CD4-positive, alpha-beta T cell treated with Interleukin-6 at 100 ng/mL for 8 hours (primary cell): ENCODE measurements around the gene ARHGAP10.

Experiments used
- DNase-seq: peaks from one replicate; pipeline ENCODE4 v3.0.0-alpha.2; 2020; ENCODE audit warnings: mixed read lengths, low spot score

Gene ARHGAP10

DNA sequence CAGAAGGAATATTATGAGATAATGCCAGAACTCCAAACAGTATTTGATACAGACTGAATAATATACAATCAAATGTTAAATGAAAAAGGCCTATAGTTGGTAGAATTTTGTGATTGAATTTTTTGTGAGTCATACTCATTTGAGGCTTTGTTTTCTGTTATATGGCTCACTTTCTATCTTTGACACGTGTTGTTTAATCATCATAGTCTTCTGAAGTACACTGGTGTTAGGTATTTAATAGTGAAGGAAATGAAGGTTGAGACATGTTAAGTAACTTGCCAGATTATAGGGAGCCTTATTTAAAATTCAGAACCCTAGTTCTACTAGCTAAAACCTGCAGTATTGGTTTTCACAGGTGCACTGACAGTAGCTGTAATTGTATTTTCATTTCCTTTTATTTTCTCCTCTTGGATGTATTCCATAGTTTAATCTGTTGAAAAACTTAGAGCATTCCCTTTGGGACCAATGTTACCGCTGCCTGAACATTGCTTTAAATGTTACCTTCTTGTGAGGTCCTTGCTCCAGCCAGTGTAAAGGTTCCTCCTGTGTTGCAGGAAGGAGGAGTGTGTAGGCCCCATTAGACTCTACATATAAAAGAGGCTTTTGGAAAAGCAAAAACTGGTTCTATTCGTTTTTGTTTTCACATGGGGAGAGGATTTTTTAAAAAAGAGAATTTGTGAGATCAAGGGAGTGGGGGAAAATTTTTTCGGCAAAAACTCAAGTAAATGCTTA, 224.1 kb downstream of the ARHGAP10 start:
- no peak for DNase-seq

DNA sequence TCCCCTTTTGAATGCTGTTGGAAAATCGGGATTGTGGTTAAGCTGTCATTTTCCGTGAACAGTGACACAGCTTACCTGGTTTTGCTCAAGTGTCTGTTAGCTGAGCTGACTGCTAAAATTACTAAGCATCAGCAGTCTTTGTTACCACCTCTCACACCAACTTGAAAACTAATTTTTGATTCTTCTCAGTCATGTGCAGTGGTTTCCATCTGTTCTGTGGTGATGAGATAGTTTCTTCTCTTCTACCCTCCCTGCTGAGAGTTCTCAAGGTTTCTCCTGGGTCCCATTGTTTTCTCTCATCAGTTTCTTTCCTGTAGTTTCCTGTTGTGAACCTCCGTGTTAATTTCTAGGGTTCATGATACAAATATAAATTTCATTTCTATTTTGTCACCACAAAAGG, 225.6 kb downstream of the ARHGAP10 start:
- no peak for DNase-seq

DNA sequence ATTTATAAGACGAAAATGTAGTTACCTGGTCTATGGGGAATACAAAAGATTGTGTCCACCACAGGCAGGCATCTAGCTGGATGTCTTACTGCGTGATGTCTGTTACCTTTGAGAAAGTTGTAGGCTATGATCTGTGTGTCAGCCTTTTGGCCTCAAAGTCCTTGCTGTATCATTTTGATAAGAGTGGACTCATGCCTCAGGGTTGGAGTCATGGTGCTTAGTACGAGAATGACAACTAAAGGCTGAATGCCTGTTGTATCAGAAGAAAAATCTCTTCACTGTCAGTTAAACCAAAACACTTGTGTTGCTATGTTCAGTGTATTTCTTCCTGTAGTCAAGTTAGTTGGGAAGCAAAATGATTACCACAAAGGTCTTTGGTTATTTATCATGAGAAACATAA, 226.2 kb downstream of the ARHGAP10 start:
- no peak for DNase-seq

DNA sequence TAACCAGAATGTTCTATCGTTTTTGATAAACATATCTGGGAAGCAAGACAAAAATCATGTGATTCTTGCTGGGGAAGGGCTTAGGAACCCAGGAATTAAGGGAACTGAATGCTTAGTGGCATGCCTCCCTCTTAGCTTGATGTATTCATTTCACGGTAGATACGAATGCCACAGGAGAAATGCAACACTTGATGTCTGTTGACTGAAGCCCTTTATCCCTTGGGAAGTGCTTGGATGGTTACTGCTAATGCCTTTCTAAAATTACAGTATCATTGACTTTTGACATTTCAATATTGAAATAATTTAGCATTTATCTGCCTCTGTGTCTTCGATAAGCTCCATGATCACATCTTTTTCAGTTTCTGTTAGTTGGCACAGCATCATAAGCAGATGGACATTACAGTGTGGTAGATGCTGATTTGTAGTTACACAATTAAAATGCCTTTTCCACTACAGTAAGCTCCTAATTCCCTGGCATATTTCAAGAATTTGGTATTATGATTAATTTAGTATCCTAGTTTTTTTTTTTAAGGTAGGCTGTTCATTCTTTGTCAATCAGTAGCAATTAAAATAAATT, 226.7 kb downstream of the ARHGAP10 start:
- DNase-seq = no peak

DNA sequence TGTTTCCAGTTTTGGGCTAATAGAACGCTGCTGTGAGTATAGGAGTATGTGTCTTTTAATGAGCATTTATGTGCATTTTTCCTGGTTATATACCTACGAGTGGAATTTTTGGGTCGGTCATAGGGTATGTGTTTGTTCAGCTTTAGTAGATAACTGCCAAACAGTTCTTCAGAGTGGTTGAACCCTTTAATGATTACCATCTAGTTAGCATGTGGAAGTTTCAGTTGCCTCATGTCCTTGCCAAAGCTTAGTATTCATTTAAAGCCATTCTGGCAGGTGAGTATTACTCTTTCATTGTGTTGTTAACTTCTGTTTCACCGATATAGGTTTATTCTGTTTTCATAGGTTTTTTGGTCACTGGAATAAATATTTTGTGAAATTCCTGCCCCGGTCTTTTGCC, 229.1 kb downstream of the ARHGAP10 start:
- DNase-seq = no peak

- DNase-seq = no peak
Observed at GRCh38 chr4:147963839-147964238, 232.0 kb downstream of the ARHGAP10 start.

DNA sequence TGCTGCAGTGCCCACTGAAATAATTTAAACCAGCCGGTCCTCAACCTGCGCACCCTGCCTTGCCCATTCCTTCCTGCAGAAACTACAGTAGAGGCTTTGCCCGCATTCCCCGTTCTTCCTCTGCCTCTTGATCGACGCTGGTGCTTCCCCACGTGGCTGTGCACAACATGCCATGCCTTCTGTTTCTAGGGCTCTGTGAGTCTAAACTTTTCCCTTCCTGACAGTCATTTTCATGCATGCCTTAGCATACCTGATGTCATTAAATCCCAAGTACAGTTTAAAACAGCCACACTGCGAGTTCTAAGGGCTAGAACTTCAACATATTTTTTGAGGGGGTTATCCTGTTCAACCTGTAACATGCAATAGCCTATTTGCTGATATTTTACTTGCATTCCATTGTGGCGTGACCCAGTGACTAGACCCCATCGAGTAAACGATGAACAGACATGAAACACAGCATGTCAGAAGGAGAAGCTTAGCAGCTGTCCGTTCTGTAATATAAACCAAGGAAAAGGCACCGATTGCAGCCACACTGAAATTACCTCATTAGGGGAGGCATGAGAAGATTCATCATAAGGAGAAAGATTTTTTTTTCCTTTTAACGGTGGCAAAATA, 232.5 kb downstream of the ARHGAP10 start:
- no peak for DNase-seq

DNA sequence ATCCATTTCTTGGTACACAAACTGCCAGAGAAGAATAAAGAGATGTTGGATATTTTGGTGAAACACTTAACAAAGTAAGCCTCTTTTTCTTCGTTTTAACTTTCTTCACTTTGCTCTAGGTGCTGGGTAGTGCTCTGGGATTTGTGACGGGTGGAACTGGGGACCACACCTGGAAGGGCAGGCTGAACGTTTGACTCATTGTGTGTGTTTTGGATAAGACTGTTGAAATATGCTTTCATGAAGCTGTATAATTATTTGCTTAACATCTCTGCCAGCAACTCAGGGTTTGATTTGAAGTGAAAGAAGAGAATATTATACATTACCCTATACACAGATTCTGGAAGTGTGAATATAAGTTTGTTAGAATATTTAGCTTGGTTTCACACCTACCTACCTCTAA, 233.2 kb downstream of the ARHGAP10 start:
- no peak for DNase-seq

GRCh38 chr4:147965873-147966272, 234.0 kb downstream of the ARHGAP10 start:
- DNase-seq = no peak

GRCh38 chr4:147968641-147969040, 236.8 kb downstream of the ARHGAP10 start:
- no peak for DNase-seq

GRCh38 chr4:147969573-147970385, 237.9 kb downstream of the ARHGAP10 start:
- DNase-seq = no peak

- DNase-seq = no peak
Observed at GRCh38 chr4:147971116-147971515, 239.2 kb downstream of the ARHGAP10 start.

DNA sequence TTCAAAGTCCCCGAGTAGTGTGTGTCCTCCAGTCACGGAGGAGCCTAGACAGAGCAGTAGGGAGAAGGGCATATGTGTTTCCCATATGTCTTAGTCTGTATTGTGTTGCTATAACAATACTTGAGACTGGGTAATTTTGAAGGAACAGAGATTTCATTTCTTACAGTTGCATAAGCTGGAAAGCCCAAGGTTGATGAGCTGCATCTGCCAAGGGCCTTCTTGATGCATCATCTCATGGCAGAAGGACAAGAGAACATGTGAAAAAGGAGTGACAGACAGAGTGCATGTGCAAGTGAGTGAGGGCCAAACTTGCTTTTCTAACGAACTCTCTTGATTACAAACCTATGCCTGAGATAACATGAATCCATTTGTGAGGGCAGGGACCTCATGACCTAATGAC, 243.4 kb downstream of the ARHGAP10 start:
- DNase-seq = no peak

DNA sequence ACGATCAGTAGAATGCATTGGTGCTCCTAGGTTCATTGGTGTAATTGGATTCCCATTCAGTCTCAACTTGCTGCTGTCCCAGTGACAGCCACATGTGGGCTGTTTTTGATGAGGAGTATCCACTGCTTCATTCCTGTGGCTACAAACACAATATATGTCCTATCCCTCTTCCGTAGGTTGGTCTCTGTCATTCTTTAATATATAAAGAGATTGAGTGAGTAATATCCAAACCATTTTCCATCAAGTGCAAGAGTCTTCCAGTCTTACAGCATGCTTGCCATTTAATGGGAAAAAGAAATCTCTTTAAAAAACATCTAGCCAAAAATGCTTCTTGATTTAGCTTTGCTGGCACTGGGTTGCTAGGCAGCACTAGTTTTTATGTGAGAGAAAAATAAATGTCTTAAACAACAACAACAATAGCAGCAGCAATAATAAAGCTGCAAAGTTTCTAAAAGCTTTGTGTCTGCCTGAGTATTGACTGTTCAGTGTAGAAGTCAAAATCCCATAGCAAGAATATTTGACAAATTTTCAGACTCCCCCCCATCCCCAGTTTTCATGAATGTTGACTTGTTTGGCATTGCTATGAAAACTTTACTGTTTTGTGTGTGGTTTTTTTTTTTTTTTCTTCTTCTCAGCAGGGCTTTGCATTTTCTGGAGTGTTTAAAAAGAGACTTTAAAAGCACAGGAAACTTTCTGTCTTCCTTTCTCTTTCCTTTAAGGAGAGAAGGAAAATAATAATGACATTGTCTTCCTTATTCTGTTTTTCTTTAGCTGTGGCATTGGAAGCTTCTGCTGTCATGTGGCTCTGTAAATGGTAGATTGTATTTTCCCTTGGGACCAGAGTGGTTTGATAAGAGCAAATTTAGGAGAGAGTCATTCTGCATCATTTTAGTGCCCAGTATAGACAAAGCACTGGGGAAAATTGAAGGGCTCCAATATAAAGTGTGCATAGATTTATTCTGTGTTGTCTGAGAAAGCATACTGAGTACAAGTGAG, 244.3 kb downstream of the ARHGAP10 start:
- DNase-seq = no peak

GRCh38 chr4:147980586-147980985, 248.7 kb downstream of the ARHGAP10 start:
- no peak for DNase-seq

DNA sequence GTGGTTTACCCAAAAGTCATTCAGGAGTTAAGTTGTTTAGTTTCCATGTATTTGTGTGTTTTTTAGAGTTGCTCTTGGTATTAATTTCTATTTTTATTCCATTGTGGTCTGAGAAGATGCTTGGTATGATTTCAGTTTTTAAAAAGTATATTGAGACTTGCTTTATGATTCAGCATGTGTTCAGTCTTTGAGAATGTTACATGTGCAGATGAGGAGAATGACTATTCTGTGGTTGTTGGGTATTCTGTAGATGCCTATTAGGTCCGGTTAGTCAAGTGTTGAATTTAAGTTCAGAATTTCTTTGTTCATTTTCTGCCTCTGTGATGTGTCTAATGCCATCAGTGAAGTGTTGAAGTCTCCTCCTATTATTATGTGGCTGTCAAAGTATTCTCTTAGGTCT, 249.4 kb downstream of the ARHGAP10 start:
- no peak for DNase-seq

GRCh38 chr4:147984065-147984777, 252.3 kb downstream of the ARHGAP10 start:
- peak; percentile 3 for DNase-seq

DNA sequence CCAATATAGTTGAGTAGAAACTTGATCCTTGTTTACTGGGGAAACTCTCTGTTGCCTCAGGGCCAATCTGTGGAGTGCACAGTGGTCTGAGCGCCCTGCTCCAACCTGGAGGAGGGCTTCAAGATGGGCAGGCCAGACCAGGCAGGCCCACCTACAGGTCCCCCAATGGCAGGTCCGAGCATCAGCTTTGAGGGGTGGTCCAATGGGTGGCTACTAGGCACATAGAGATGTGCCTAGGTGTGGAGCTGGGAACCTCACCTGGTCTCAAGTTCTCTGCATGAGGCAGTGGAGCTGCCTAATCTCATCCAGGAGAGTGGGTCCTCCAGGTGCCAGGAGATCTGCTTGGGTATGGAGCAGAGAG, 252.9 kb downstream of the ARHGAP10 start:
- no peak for DNase-seq

GRCh38 chr4:147985376-147985775, 253.5 kb downstream of the ARHGAP10 start:
- DNase-seq = no peak

GRCh38 chr4:147987252-147987651, 255.4 kb downstream of the ARHGAP10 start:
- DNase-seq = no peak
